Motor neuron (in vitro differentiated cells): ENCODE data around the gene ZNF324. TPM values are rescaled to one million over a fixed set of nuclear protein-coding genes. Genes with fewer than 3 reads are reported as not detected.
"Not testable (repeated sequence)": the region's sequence is repeated elsewhere in the genome, so short reads cannot be mapped to it uniquely, and the experiment has no call there.

ENCODE experiments used
- ATAC-seq, 8 experiments: fragments of 200-7000 bp; cut with Tn5 transposase; replicated peaks in 6 of 8; 2 replicates each; pipeline ENCODE4 v1.8.0; 2021; ENCODE audit warnings: mild to moderate bottlenecking in 8 of 8, moderate library complexity in 8 of 8
- H3K27ac ChIP-seq, 2 donors: fragments of 250-450 bp; sonication (Bioruptor Pico); 2 replicates each; pipeline ENCODE4 v1.9.0; 2021; ENCODE audit warnings: antibody characterized with exemption in 2 of 2, mild to moderate bottlenecking in 2 of 2, moderate library complexity in 1 of 2
- H3K4me1 ChIP-seq, 2 donors: fragments of 250-450 bp; sonication (Bioruptor Pico); replicated peaks in 1 of 2; 2 replicates each; pipeline ENCODE4 v1.6.1; 2021; ENCODE audit warnings: antibody characterized with exemption in 2 of 2, mild to moderate bottlenecking in 2 of 2, moderate library complexity in 1 of 2
- H3K4me3 ChIP-seq, 5 donors: fragments of 250-450 bp; sonication (Bioruptor Pico); 2 replicates each; pipeline ENCODE4 v1.9.0; 2021; ENCODE audit warnings: antibody characterized with exemption in 5 of 5, mild to moderate bottlenecking in 5 of 5, moderate library complexity in 4 of 5
- WGBS, 10 experiments: fragments of 450-650 bp; shearing (Covaris generic); methylation state at CpG; one replicate each; pipeline ENCODE4 v1.0.0; 2022; 5-methylcytosine and 5-hydroxymethylcytosine counted together
- in situ Hi-C, 9 experiments: fragments of 400-800 bp; cut with MboI; loops; one replicate each; pipeline ENCODE4 v1.15.0; 2021; ENCODE audit warnings: low sequenced_read_pairs in 9 of 9, low pct_unique_long_range_greater_than_20kb in 2 of 9; ENCODE audit not compliant: unreplicated experiment in 9 of 9
- total RNA-seq, 8 experiments: library from RNA; unstranded; fragments of 300-600 nt; gene quantifications; 2 replicates each; pipeline versions ENCODE4 v1.2.3 to v1.2.4, GENCODE V29; 2022

ZNF324 gene
- total RNA-seq, 8 experiments from 2014 or later, result 8.5 to 21.3 (median 17.2) TPM

DNA sequence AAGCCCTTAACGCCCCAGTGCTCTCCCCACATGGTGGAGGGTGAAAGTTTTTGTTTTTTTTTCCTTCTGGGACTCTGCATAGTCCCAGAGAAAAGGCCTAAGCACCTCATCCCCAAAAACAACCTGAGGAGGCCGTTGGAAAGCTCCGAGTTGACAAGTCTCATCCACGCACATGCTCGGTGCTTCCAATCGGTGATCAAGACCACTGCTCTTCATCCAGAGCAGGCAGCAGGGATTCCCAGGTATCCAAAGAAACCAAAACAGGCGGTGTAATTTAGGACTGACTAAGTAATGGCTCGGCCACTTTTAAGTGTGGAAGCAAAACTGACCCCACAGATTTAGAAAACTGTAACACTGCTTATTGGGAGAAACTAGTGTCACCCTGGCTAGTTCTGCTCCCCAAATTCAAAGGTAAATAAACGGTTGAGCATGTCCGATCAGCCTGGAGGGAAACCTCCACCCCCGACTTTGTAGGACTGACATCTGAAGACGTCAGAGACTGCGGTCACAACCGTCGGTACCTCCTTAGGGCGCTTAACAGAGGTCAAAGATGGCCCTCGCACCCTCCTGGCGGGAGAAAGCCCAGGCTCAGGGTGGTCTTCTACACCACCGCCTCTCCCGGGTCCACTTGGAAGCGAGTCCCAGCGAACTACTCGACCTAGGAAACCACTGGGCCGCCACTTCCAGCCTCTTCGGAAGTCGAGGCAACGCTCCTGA lies 8.3 kb downstream of the ZNF324 start:
- WGBS, 10 experiments, result 0 to 90% (median 26%) methylated on average over 1 to 21 of the region's 27 CpGs; no CpG with 5 or more reads in 2 of the 10 experiments
- ATAC-seq, result peak in 2 of 8 experiments; percentile 2 to 3

DNA sequence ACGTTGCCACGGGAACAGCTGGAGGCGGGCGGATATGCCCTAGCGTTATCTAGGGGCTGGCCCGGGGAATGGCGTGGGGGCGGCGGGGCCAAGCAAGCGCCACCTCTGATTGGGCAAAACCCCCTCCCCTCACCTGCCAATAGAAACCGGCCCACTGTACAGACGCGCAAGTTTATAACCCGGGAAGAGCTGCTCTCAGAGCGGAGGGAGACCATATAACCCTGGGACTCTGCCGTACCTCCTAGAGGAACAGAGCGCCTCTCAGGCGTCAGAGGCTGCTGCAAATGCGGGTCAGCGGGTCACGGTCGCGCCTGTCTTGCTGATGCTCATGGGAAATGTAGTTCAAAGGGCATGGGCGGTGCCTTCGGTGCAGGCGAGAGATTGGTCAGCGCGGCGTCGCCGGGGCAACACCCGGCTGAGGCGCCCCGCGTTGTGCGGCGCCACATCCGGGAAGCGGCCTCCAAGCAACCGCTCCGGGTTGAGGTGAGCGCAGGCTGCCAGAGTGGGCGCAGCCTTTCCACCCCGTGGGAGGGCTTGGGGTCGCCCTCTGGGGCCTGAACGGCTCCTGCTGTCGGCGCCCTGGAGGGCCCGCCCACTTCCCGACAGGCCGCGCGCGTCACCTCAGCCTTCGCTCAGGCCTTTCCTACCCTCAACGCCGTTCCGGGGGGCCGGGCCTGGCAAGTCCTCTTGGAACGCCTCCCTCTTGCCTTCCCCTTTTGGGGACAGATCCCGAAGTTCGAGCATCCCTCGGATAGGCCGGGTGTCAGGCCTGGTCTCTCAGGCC lies 9.0 kb downstream of the ZNF324 start, which contains the start of gene ZNF446:
TSS of gene ZNF446 (plus strand) at position 639 of the 784 bp plus-strand sequence. CDS start 867 bp downstream, outside the sequence.
- peak; percentile 74 to 91 (median 88) for ATAC-seq
- in situ Hi-C loops, result no loop called here
- peak within 1 kb of the TSS; percentile 88 to 95 for H3K27ac ChIP-seq
- 0% methylated on average over 1 to 6 of the region's 64 CpGs; no CpG with 5 or more reads in 7 of the 10 experiments for WGBS, 10 experiments
- peak within 1 kb of the TSS; percentile 45 to 53 (median 49) for H3K4me3 ChIP-seq
- peaks cover 14 to 18% of the 10 kb centered on the region in 2 donors for H3K4me1 ChIP-seq

More for the DNA sequence above, 8.3 kb downstream of the ZNF324 start:
- in situ Hi-C loops, result no loop called here
- Histone ChIP-seq H3K27ac (peak overlapping the region; percentile 88 to 95), H3K4me1 (peaks cover 14 to 18% of the 10 kb centered on the region in 2 donors), H3K4me3 (peak overlapping the region; percentile 45 to 53 (median 49))

DNA sequence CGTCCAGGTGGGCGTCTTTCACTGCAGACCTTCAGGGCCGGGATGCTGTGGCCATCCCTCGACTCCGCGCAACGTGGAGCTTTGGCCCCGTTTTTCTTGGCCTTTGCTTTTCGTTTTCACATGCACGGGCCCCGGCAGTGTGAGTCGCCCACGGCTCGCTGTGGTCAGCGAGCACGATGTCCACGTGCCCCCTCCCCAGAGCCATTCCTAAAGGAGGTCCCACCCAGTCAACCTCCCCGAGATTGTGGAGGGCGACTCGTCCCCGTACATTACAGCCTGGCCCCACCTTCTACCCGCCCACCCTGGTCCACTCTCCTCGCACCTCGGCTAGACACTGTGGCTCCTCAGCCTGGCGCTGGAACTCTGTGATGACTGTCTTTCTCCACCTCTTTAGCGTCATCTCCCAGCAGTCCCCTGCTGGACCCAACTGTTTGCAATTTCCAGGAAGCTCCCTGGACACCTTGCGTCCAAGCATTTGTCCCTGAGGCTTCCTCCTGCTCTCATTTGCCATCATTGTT lies 9.7 kb downstream of the ZNF324 start:
- in situ Hi-C loops, result no loop called here
- ATAC-seq, result peak; percentile 1 to 31 (median 7)
- peak overlapping the region; percentile 45 to 53 (median 49) for H3K4me3 ChIP-seq
- peaks cover 14 to 18% of the 10 kb centered on the region in 2 donors for H3K4me1 ChIP-seq
- 4 to 80% (median 63%) methylated on average over 1 to 3 of the region's 27 CpGs; no CpG with 5 or more reads in 3 of the 10 experiments for WGBS, 10 experiments
- peak overlapping the region; percentile 88 to 95 for H3K27ac ChIP-seq

DNA sequence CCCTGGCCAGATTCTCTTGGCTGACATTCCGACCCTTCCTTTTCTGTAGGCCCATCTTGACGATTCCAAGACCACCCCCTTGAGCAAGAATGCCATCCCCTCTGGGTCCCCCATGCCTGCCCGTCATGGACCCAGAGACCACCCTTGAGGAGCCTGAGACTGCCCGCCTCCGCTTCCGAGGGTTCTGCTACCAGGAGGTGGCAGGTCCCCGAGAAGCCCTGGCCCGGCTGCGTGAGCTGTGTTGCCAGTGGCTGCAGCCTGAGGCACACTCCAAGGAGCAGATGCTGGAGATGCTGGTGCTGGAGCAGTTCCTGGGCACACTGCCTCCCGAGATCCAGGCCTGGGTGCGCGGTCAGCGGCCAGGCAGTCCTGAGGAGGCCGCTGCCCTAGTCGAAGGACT lies 10.2 kb downstream of the ZNF324 start:
- Histone ChIP-seq H3K27ac (peak overlapping the region; percentile 88 to 95), H3K4me3 (peak overlapping the region in 4 of 5 donors; percentile 45 to 53 (median 50)), H3K4me1 (peaks cover 14 to 18% of the 10 kb centered on the region in 2 donors)
- in situ Hi-C loops, result no loop called here
- WGBS, 10 experiments, result 40 to 100% (median 81%) methylated on average over 1 to 3 of the region's 15 CpGs; no CpG with 5 or more reads in 5 of the 10 experiments
- ATAC-seq, result no peak

DNA sequence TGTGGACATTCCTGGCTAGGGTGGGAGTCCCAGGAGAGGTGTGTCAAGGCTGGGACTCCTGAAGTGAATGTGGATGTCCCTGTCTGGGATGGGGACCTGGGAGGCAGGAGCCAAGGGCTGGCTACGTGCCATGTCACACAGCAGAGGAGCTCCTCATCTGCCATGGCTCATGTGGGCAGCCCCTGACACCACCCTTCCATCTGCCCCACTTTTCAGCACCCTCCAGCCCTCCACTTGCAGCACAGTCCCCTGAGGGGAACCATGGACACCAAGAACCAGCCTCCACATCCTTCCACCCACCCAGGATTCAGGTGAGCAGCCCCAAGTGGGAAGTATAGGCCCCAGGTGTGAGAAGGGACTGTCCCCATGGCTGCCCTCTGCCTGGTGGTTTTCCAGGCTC lies 11.0 kb downstream of the ZNF324 start:
- in situ Hi-C loops, result no loop called here
- no peak for ATAC-seq
- Histone ChIP-seq H3K4me3 (no peak overlapping the region), H3K27ac (no peak overlapping the region), H3K4me1 (peaks cover 14 to 18% of the 10 kb centered on the region in 2 donors)
- 100% methylated on average over 1 of the region's 1 CpG; no CpG with 5 or more reads in 9 of the 10 experiments for WGBS, 10 experiments

DNA sequence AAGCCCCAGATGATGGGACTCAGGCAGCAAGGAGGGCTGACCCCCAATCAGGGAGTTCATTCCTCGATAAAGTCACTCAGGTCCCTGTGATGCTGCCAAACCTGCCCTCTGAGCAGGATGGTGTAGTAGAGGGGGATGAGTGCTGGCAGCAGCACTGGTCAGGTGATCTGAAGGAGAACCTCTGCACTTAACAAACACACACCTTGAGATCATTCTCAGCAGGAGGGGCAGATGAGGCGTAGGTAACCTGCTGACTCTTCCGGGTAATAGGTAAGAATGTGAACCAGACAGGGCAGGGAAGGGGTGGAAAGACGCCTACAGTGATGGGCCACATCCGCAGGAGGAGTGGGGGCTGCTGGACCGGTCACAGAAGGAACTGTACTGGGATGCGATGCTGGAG lies 12.4 kb downstream of the ZNF324 start:
- H3K27ac ChIP-seq, result no peak overlapping the region
- WGBS, 10 experiments, result 0 to 100% (median 60%) methylated on average over 1 of the region's 7 CpGs; no CpG with 5 or more reads in 5 of the 10 experiments

DNA sequence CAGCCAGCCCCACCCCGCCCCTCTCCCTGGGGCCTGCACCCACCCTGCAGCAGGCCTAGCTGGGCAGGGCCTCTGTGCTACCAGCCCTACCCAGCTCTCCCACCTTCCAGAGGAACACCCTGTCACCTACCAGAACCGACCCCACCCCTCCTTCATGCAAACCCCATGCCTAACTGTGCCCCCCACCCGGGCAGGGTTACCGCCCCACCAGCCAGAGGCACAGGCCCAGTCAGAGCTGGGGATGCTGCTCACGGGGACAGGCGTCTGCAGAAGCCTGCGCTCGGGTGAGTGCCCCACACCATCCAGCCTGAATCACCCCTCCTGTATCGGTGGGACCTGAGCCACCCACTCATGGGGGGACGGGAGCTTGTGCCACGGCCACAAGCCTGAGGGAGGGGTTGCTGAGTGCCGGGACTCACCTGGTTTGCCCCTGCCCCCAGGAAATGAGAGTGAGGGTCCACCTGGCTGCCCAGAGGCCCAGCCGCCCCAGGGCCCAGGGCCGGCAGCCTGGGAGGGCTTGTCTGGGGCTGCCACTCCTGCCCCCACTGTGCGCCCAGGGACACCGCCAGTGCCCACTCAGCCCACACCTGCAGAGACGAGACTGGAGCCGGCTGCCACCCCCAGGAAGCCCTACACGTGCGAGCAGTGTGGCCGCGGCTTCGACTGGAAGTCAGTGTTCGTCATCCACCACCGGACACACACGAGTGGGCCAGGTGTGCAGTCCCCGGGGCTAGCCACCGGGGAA lies 13.0 kb downstream of the ZNF324 start:
- no peak overlapping the region for H3K4me3 ChIP-seq
- WGBS, 10 experiments, result 80 to 90% methylated on average over 2 to 3 of the region's 28 CpGs; no CpG with 5 or more reads in 8 of the 10 experiments
- no peak overlapping the region for H3K27ac ChIP-seq
- H3K4me1 ChIP-seq, result peaks cover 14 to 17% of the 10 kb centered on the region in 2 donors
- in situ Hi-C loops, result no loop called here
- no peak for ATAC-seq

More for the DNA sequence above, 12.4 kb downstream of the ZNF324 start:
- Histone ChIP-seq H3K4me1 (peaks cover 14 to 18% of the 10 kb centered on the region in 2 donors), H3K4me3 (no peak overlapping the region)
- in situ Hi-C loops, result no loop called here
- ATAC-seq, result no peak

DNA sequence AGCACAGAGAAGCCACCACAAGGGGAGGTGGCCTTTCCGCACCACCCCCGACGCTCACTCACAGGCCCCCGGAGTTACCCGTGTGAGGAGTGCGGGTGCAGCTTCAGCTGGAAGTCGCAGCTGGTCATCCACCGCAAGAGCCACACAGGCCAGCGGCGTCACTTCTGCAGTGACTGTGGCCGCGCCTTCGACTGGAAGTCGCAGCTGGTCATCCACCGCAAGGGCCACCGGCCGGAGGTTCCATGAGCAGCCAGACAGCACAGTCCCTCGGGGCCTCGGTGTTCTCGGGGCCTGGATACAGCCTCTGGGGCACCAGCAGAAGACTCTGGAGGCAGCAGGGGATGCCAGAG lies 13.6 kb downstream of the ZNF324 start:
- no peak overlapping the region for H3K4me3 ChIP-seq
- in situ Hi-C loops, result no loop called here
- peaks cover 9 to 12% of the 10 kb centered on the region in 2 donors for H3K4me1 ChIP-seq
- H3K27ac ChIP-seq, result no peak overlapping the region
- 95 to 100% methylated on average over 1 to 7 of the region's 20 CpGs; no CpG with 5 or more reads in 8 of the 10 experiments for WGBS, 10 experiments
- no peak for ATAC-seq

DNA sequence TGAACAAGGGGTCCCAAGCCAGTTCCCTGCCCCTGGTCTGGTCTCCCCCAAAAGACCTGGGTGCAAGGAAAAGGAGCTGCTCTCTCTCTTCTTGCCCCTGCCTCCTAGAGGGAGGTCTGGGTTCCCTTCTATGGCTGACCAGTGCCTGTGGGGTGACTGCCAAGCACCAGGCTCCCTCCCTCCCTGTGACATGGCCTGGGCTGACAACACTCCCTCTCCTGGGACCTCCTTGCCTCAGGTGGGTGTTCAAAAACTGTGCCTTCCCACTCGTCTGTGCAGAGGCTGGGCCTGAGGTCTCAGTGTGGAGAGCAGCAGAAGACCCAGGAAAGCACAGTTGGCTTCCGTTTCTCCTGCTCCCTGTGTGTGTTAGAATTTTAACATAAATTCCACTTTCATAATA lies 14.0 kb downstream of the ZNF324 start:
- in situ Hi-C loops, result no loop called here
- H3K4me3 ChIP-seq, result no peak overlapping the region
- no peak for ATAC-seq
- 100% methylated on average over 1 of the region's 2 CpGs; no CpG with 5 or more reads in 8 of the 10 experiments for WGBS, 10 experiments
- no peak overlapping the region for H3K27ac ChIP-seq
- peaks cover 9 to 12% of the 10 kb centered on the region in 2 donors for H3K4me1 ChIP-seq

DNA sequence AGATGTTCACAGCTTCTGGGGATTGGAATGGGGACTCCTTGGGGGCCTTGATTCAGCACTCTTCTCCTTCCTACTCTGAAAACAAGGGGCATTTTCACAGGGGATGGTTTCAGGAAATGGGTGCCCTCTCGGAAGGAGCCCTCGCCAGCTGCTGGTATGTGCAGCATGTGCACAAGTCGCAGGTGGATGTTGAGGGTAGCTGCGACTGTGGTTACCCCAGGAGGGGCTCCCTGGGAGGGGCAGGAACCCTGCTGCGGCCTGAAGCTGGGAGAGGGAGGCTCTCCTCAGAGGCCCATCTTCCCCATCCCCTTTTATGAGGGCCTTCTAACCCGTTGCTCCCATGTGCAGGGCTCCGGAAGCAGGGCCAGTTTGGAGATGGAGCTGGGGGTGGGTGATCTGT lies 15.5 kb downstream of the ZNF324 start:
- ATAC-seq, result no peak
- WGBS, 10 experiments, result 20 to 100% (median 79%) methylated on average over 1 to 6 of the region's 7 CpGs; no CpG with 5 or more reads in 6 of the 10 experiments
- Histone ChIP-seq H3K27ac (no peak overlapping the region), H3K4me1 (peaks cover under 1 to 3% of the 10 kb centered on the region in 2 donors), H3K4me3 (no peak overlapping the region)
- in situ Hi-C loops, result no loop called here

DNA sequence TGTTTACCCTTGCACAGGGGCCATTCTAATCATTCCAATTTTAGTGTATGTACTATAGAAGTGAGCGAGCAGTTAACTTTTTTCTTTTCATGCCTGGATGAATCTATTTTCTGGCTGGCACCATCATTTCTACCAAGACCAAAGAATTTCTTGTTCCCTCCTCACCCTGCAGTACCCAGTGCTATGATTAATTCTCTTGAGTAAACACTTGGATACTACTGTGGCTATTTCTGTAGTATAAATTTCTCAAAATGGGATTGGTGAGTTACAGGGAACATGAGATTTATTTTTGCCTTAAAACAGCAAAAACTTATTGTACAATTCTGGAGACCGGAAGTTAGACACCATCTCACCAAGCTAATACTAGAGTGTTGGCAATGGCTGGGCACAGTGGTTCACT lies 16.9 kb downstream of the ZNF324 start:
- WGBS, 10 experiments, result 80 to 100% (median 100%) methylated on average over 1 to 2 of the region's 2 CpGs; no CpG with 5 or more reads in 3 of the 10 experiments
- in situ Hi-C loops, result no loop called here

DNA sequence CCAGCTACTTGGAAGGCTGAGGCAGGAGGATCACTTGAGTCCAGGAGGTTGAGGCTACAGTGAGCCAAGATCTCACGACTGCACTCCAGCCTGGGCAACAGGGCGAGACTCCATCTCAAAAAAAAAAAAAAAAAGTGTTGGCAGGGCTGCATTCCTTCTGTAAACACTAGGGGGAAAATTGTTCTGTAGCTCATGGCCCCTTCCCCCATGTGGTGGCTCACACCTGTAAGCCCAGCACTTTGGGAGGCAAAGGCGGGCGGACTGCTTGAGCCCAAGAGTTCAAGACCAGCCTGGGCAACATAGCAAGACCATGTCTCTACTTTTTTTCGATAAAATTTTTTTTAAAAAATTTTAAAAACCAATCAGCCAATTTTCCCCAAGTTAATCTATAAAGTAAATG lies 17.5 kb downstream of the ZNF324 start:
- H3K4me3 ChIP-seq, H3K4me1 ChIP-seq, in situ Hi-C loops, H3K27ac ChIP-seq, ATAC-seq: not testable (repeated sequence)
- WGBS, 10 experiments, result 73 to 100% (median 100%) methylated on average over 1 to 5 of the region's 5 CpGs; no CpG with 5 or more reads in 1 of the 10 experiments

More for the DNA sequence above, 16.9 kb downstream of the ZNF324 start:
- no peak for ATAC-seq
- H3K27ac ChIP-seq, result no peak overlapping the region
- H3K4me1 ChIP-seq, result no peaks in the 10 kb centered on the region
- no peak overlapping the region for H3K4me3 ChIP-seq
